NK-92 (cell line): ENCODE results near the gene CLSTN3.
"Not testable (repeated sequence)": the region's sequence is repeated elsewhere in the genome, so short reads cannot be mapped to it uniquely, and the experiment has no call there.

ENCODE experiments used
- DNase-seq: peaks from one replicate; lab custom pipeline; 2025; ENCODE audit not compliant: unreplicated experiment; lab: John Stamatoyannopoulos, UW

The CLSTN3 gene

DNA sequence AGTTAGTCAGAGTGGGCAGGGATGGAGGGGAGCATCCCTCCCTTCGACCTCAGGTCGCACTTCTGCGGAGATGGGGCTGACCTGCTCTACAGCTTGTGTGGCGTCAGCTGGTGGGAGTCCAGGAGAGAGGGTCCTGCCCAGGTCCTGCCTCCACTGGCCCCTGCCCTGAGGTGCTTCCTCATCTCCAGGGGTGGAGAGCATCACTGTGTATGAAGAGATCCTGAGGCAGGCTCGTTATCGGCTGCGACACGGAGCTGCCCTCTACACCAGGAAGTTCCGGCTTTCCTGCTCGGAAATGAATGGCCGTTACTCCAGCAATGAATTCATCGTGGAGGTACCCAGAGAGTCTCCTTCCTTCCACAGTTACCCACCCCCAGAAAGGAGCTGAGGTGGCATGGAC lies 20.2 kb downstream of the CLSTN3 start:
- DNase-seq = no peak

DNA sequence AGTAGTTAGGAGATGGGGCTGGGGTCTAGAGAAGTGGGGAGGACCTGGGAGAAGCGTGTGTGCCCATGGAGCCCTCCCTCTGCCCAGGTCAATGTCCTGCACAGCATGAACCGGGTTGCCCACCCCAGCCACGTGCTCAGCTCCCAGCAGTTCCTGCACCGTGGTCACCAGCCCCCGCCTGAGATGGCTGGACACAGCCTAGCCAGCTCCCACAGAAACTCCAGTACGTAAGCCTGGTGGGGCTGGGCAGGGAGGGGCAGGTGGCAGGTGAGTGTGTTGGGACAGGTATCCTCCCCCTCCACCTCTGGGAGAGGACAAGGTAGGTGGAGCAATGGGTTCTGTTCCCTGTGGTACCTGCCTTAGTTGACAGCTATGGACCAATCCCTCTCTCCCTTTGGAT lies 20.7 kb downstream of the CLSTN3 start:
- DNase-seq = no peak

DNA sequence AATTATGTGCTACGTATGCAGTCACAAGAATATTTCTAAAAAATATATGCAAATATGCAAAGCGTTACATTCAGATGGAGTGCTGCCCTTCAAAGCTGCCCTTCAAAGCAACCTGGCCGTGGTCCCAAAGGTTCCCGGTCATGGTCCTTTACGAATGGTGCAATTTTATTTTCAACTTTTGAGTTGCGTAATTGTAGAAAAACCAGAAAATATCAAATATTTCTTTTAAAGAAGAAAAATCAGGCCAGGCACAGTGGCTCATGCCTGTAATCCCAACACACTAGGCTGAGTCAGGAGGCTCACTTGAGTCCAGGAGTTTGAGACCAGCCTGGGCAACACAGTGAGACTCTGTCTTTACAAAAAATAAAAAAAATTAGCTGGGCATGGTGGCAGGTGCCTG lies 21.4 kb downstream of the CLSTN3 start:
- no peak for DNase-seq

DNA sequence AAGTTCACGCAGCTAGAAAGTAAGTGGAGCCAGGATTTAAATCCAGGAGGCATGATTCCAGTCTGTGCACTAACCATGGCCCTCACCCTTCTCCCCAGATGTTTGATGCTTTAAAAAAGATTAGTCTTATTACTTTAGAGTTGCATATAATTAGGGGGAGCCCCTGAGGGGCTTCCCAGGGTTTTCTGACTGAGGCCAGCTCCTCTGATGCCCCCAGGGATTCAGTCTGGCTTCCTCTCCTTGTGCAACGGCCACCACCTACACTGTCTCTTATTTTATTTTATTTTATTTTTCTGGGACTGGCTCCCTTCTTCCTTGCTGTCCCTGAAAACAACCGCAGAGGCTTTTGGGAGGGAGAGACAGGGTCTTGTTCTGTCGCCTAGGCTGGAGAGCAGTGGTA lies 22.6 kb downstream of the CLSTN3 start:
- DNase-seq = no peak

DNA sequence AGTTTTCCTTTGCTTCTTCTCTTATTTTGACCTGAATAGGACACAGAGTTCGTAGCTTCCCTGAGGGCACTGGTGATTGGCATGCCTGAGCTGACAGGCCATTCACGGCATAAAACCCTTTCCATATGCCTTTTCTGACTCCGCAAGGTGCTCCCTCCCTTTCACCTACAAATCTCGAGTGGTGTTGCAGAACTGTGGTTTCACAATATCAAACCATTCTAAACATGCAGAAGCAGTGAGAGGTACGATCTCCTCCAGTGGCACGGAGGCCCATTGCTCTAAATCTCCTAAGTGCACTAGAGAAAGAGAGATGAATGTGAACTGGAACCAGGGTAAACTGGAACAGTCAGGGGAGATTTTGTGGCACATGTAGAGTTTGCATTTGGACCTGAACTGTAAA lies 23.9 kb downstream of the CLSTN3 start:
- DNase-seq = no peak

DNA sequence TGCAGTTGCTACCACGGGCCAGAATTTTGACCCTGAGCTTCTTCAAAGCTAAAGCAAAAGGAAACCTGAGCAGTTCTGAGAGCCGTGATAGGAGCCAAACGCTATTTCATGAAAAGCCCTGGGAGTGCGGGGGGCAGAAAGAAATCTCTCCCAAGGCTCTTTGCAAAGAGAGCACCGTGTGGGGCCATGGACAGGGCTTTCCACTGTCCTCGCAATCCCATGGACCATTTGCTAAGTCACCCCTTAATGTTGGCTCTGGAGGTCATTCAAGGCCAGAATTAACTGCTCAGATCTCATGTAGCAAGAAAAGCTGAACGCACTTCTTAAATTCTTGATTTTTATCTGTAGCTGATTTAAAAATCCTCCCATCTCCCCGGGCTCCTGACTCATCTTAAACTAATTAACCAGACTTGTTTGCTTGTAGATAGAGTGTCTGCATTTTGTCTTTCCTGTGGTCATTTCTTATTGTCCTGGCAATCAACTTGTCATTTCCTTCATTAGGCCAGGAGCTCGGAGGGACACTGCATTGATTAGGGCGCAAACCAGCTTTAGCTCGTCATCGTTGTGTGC lies 24.8 kb downstream of the CLSTN3 start:
- no peak for DNase-seq

DNA sequence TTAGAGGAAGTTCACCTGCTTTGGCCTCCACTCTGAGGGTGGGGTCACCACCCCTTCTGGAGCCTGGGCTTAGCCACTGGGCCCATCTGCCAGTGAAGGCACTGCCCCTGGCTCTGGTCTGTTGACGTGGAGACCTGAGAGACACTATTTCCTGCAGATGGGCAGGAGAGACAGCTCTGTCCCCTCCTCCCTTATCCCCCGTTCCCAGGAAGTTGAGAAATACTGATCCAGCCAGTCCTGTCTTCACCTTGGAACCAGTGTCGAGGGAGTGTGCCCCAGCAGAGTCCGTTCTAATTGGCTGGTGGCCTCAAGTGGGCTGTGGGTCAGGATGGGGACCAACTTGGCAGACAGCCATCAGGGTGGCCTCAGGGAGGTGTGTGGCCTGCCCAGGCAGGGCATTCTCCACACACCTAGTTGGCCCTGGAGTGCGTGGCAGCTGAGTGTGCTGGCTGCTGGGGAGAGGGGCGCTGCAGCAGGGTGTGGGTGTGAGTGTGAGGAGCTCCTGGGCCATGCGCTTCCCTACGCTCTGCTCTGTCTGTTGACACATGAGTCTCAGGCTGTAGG lies 25.4 kb downstream of the CLSTN3 start:
- no peak for DNase-seq

DNA sequence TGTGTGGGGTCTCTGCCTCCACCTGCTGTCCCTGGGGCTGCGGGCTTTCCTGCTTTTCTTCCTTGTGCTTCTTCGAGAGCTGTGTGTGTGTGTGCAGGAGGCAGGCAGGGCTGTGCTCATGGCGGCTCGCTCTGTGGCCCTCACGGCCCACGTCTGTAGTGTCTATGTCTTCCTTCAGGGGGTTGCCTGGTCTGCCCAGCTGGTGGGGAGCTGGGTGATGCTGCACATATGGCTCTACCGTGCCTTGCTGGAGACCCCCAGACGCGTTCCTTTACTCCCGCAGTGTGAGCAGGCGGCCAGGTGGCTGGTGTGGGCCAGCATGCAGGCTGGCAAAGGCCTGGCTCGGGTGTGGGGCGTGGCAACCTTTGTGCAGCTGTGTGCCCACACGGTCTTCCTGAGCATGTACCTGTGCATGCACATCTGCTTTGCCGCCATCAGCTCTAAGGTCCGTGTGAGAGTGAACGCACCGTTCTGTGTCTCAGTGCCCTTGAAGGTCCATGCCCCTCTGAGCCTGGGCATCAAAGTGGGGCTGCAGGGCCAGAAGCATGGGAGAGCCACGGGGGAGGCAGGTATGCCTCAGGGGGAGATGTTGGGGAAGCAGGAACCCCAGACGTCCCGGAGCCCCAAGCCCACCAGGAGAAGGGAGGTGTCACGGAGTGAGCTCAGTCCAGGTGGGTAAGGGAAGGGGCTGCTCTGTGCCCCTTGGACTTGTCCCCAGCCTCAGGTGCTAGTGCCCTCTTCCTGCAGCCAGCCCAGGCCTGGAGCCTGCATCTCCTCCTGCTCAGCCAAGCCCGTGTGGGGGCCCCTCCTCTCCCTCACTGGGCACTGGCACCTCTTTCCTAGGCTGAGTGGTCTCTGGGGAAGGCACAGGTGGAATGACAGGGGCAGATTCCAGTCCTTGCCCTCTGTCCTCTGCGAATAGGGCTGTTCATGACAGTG lies 26.4 kb downstream of the CLSTN3 start:
- no peak for DNase-seq

DNA sequence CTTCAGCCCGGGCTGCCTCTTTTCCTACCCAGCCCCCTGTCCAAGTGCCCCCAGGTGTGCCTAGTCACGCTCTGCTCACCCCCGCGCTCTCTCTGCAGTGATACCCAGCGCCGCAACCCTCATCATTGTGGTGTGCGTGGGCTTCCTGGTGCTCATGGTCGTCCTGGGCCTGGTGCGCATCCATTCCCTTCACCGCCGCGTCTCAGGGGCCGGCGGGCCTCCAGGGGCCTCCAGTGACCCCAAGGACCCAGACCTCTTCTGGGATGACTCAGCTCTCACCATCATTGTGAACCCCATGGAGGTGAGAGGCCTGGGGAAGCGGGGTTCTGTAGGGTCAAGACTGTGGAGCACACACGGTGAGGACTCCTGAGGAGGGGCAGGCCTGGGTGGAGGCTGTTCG lies 27.2 kb downstream of the CLSTN3 start:
- no peak for DNase-seq

DNA sequence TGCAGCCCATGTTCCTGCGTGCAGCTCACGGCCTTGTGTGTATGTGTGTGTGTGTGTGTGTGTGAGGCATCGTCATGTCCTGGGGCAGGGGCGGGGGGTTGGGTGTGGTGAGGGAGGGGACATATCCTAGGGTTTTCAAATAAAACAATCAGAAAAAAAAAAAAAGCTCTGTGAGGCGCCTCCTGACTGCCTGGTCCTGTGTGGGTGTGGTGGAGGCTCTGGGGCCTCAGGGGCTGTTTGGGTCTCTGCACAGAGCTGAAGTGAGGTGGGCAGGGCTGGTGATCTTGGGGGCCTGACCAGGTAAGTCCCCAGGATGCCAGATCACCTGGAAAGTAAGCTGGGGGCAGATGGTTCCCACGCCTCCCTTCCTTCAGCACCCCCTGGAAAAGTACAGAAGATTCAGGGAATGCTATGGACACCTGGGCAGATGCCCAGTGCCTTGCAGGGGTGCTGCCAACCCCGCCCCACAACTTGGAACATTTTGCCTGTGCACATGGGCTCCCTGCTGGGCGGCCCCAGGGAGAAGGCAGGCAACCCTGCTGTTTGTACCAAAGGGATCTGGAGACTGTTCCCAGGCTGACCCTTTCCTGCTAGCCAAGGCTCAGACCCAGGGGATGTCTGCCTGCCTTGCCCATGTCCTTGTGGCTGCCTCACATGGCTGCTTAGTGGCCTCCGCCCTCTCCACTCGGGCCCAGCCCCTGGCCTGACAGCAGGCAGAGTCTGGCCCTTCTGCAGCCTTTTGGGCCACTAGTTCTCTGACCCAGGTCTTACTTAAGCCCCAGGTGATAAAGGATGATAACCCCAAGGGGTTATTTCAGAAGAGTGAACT lies 28.8 kb downstream of the CLSTN3 start:
- no peak for DNase-seq

DNA sequence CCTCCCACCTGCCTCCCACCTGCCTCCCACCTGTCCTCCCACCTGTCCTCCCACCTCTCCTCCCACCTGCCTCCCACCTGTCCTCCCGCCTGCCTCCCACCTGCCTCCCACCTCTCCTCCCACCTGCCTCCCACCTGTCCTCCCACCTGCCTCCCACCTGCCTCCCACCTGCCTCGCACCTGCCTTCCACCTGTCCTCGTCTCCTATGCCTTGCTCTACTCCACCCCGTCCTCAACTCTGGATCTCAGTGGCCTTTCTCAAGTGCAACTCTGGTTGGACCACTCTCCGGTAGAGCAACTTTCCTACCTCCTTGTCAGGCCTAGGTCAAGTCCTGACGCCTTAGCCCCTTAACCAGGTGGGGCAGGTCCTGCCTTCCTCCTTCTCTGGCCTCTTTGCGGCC lies 30.0 kb downstream of the CLSTN3 start:
- DNase-seq = no peak

DNA sequence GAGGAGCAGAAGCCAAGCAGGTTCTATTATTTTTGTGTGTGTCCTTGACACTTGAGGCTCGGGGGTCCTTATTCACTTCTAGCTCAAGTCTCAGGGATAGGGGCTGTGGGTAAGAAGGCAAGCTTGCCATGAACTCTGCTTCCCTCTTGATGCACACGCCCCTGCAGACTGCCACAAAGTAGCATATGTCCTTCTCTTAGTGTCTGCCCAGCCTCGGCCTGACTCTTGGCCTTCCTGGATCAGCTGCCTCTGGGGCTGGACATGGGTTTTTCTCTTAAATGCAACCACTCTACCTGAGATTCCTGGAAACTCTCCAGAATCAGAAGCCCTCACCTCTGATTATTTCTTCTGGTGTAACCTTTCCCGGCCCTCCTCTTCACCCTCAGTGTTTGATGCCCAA lies 31.2 kb downstream of the CLSTN3 start:
- DNase-seq = no peak

DNA sequence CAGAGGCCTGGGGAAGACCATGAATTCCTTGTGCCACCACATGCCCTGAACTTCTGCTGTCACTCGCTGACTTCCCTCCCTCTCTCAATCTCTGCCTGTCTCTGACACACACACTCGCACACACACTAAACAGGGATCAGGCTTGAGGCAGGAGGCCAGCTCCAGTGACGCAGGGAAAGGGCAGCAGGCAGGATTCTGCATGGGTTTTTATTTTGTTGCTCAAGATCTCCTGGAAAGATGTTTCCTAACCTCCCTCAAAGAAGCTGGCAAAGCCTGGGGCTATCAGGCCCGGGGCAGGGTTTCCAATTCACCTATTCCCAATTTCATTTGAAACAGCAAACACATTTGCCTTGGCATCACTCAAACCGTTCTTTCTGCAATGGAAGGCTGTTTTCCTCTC lies 31.6 kb downstream of the CLSTN3 start:
- no peak for DNase-seq

DNA sequence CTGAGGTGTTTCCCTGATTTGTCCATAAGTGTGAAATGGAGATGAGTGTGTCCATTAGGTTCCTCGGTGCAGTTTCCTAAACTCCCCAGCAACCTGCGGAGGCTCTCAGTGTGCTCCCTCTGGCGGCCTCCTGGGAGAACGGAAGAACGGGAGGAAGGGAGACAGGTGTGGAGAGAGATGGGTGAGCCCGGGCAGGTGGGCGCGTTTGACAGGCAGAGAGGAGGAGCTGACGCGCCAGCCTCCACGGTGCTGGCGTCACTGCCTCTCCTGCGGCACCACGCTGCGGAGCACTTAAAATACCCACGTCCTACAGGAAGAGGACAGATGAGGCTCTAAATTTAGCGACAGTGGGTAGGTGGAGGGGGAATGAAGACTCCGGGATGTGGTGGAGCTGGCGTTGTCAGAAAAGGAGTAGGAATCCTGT lies 32.5 kb downstream of the CLSTN3 start:
- DNase-seq = no peak

DNA sequence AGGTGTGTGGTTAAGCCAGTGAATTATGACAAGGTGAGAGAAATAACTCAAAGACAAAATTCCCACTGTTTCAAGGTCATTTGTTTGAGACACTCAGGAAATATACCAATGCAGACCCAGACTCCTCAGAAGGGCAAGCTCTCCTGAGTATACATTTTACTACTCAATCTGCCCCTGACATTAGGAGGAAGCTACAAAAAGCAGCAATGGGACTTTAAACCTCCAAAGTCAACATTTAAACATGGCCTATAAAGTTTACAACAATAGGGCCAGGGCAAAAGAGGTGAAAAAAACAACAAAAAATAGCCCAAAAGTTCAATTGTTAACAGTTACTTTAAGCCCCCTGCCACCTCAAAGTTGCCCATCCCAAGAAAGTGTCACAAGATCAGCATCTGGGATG lies 39.8 kb downstream of the CLSTN3 start:
- no peak for DNase-seq

DNA sequence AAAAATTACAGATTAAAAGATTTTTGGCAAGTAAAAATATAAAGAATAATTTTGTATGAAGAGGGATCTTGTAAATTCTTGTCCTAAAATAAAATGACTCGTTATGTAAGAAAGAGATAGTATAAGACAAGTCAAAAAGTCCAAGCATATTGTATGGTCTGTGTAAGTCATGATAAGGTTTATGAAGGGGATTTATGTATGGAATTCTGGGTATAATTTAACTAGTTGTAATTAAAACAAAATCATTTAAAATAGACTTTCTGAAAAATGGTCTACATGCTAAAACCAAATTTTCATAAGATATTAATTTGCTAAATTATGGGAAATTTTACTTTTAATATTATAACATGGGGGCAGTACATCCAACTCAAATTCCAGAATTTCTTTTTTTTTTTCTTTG lies 41.7 kb downstream of the CLSTN3 start:
- no peak for DNase-seq

DNA sequence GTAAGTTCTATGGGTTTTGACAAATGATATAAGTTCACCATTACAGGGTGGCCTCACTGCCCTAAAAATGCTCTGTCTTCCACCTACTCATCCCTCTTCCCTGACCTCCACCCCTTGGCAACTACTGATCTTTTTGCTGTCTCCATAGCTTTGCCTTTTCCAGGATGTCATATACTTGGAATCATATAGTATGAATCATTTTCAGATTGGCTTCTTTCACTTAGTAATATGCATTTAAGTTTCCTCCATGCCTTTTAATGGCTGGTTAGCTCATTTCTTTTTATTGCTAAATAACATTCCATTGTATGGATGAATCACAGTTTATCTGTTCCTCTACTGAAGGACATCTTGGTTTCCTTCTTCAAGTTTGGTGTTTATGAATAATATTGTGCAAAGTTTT lies 45.3 kb downstream of the CLSTN3 start:
- DNase-seq = no peak

DNA sequence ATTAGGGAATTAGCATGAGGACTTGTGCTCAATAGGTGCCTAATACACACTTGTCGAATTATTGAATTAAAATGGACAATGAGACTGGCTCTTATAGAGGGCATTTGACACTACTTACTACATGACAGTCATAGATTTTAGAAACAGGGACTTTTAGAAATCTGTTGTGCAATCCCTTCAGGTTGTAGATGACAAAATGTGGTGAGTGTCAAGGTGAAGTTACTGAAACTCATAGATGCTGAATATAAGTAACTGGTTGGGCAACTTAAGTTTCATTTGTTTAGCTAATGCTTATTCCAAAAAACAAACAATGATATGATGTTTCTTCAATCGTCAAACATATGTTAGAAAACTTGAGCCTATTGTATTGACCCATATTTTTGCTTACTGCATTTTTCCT lies 46.4 kb downstream of the CLSTN3 start:
- no peak for DNase-seq

DNA sequence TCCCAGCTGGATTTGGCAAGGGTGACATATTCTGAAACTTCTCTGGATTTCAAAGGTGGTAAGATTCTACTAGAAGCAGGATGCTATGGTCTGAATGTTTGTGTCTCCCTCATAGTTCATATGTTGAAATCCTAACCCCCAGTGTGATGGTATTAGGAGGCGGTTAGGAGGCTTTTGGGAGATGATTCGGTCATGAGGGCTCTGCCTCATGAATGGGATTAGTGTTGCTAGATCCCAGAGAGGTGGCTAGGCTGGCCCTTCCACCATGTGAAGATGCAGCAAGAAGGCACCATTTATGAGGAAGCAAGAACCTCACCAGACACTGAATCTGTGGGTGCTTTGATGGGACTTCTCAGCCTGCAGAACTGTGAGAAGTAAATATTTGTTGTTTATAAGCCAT lies 48.3 kb downstream of the CLSTN3 start:
- no peak for DNase-seq

DNA sequence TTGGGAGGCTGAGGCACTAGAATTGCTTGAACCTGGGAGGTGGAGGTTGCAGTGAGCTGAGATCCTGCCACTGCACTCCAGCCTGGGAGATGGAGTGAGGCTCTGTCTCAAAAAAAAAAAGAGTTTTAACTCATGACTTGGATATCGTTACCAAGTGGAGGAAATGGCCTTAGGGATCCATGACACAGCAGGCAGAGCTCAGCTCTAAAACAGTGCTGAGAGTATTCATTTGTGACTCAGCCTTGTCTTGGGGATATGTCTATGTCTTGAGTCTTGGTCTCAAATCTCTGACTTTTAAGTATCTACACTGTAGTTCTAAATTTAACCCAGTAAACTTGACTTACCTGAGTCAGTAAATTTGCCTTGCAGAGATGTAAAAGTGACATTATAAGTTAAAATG lies 50.5 kb downstream of the CLSTN3 start:
- no peak for DNase-seq

DNA sequence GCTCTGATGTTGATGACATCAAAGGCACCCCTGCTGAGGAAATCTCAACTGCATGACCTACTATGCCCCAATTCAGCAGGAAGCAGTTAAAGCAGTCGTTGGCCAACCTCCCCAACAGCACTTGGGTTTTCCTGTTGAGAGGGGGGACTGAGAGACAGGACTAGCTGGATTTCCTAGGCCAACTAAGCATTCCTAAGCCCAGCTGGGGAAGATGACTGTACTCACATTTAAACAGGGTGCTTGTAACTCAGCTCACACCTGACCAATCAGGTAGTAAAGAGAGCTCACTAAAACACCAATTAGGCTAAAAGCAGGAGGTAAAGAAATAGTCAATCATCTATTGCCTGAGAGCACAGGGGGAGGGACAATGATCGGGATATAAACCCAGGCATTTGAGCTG lies 55.9 kb downstream of the CLSTN3 start:
- not testable (repeated sequence) for DNase-seq
